ENCODE data around the gene PCK2. TPM values are rescaled to one million over a fixed set of nuclear protein-coding genes. Genes with fewer than 3 reads are reported as not detected.

The PCK2 gene
- total RNA-seq, 1 donor from 2014 or later, result 18.7 TPM

DNA sequence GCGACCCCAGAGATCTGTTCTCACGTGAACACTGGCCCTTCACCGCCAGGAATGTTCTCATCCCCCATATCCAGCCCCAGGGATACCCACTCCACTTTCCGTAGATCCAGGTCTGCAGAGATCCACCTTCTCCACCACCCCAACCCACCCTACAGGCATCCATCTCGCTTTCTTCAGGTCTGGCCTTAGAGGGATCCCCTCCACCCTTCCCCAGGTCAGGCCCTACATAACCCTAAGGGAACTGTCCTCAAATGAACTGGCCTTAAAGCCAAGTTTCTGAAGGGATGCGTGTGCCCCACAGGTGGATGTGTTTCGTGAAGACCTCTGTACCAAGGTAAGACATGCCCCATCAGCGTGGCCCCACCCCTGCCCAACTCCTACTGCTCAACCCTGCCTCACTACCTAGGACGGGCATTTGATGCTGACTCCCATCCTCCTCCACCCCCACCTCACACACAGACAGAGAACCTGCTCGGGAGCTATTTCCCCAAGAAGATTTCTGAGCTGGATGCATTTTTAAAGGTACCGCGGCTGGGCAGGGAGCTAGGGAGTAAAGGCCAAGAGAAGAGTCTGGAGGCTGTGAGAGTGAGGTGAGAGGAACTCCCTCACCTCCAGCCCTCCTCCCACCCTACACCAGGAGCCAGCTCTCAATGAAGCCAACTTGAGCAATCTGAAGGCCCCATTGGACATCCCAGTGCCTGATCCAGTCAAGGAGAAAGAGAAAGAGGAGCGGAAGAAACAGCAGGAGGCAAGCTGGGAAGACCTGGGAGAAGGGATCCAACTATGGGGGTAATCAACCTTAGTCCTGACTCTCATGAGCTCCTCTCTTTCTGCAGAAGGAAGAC, 42.8 kb downstream of the PCK2 start:
- peak overlapping the region; percentile 85 for H3K27ac ChIP-seq
- H3K9me3 ChIP-seq, result no peaks in the 10 kb centered on the region
- DNase-seq (ENCODE audit: extremely low spot score in 2 of 2), result no peak
- intact Hi-C loops (cut with DNase I), result no loop called here
- peak overlapping the region; percentile 68 to 100 for H3K4me3 ChIP-seq
- peaks cover 46% of the 10 kb centered on the region for H3K4me1 ChIP-seq
- H3K36me3 ChIP-seq, result peaks cover 0 to 22% of the 10 kb centered on the region in 2 donors
- TF ChIP-seq POLR2AphosphoS5 (IDR thresholded peaks at IDR 0.05; ENCODE audit: insufficient read depth in 1 of 2, low read depth in 1 of 2), result no peak
- TF ChIP-seq, protein P1, sequence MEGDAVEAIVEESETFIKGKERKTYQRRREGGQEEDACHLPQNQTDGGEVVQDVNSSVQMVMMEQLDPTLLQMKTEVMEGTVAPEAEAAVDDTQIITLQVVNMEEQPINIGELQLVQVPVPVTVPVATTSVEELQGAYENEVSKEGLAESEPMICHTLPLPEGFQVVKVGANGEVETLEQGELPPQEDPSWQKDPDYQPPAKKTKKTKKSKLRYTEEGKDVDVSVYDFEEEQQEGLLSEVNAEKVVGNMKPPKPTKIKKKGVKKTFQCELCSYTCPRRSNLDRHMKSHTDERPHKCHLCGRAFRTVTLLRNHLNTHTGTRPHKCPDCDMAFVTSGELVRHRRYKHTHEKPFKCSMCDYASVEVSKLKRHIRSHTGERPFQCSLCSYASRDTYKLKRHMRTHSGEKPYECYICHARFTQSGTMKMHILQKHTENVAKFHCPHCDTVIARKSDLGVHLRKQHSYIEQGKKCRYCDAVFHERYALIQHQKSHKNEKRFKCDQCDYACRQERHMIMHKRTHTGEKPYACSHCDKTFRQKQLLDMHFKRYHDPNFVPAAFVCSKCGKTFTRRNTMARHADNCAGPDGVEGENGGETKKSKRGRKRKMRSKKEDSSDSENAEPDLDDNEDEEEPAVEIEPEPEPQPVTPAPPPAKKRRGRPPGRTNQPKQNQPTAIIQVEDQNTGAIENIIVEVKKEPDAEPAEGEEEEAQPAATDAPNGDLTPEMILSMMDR (IDR thresholded peaks at IDR 0.05), result no peak
- no peak for TF ChIP-seq POLR2A (IDR thresholded peaks at IDR 0.05)
- no peaks in the 10 kb centered on the region for H3K27me3 ChIP-seq

DNA sequence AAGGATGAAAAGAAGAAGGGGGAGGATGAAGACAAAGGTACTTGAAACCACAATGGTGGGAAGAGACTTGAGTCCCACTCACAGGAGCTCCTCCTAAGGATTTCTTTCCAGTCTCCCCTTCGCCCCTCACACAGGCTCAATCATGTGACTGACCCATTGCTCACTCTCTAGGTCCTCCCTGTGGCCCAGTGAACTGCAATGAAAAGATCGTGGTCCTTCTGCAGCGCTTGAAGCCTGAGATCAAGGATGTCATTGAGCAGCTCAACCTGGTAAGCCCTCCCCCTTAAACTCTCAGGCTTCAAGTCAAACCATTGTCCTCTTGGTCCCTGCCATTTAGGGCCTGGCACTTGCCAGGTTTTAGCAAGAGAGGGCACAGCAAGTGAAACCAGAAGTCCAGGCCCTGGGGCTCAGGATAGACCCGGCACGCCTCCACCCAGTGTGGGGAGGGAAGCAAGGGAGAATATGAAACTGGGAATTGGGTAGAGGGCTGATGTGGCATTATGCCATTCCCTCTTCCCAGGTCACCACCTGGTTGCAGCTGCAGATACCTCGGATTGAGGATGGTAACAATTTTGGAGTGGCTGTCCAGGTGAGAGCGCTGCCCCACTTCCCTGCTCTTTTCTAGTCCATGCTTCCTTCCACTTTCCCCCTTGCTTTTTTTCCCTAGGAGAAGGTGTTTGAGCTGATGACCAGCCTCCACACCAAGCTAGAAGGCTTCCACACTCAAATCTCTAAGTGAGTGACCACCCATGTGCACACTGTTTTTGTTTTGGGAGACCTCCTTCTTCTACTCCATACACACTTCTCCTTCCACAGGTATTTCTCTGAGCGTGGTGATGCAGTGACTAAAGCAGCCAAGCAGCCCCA, 43.7 kb downstream of the PCK2 start:
- no peak for DNase-seq (ENCODE audit: extremely low spot score in 2 of 2)

DNA sequence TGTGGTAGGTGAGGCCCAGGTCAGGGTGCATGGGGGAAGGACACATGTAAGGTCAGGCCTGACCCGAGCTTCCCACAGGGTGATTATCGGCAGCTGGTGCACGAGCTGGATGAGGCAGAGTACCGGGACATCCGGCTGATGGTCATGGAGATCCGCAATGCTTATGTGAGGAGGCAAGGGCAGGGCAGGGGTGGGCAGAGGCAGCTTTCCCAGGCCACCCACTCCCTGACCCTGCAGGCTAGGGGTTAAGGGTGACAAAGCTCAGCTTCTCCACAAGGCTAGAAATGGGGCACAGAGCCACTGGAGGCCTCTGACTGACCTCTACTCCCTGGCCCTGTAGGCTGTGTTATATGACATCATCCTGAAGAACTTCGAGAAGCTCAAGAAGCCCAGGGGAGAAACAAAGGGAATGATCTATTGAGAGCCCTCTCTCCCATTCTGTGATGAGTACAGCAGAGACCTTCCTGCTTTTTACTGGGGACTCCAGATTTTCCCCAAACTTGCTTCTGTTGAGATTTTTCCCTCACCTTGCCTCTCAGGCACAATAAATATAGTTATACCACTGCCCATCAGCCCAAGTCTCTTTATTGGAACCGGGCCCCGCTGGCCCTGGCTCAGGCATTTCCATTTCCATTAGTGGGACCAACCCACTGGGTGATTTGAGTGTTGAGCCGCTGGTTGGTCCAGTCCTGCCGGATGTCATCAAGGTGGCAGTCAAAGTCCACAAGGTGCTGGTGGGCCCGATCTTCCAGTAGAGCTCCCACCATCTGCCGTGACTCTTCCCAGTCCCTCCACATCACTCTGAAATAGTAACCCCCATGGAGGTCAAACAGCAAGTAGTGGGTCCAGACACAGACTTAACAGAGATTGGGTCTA, 44.5 kb downstream of the PCK2 start:
- Histone ChIP-seq H3K4me1 (peaks cover 52% of the 10 kb centered on the region), H3K27ac (peak overlapping the region; percentile 16), H3K9me3 (no peaks in the 10 kb centered on the region), H3K27me3 (no peaks in the 10 kb centered on the region), H3K4me3 (no peak overlapping the region), H3K36me3 (peaks cover 0 to 22% of the 10 kb centered on the region in 2 donors)
- intact Hi-C loops (cut with DNase I), result no loop called here
- no peak for DNase-seq (ENCODE audit: extremely low spot score in 2 of 2)
- TF ChIP-seq, protein P1 (IDR thresholded peaks at IDR 0.05), result no peak
- TF ChIP-seq POLR2A (IDR thresholded peaks at IDR 0.05) (no peak), POLR2AphosphoS5 (IDR thresholded peaks at IDR 0.05; ENCODE audit: insufficient read depth in 1 of 2, low read depth in 1 of 2) (no peak)

More for the DNA sequence above, 43.7 kb downstream of the PCK2 start:
- H3K27me3 ChIP-seq, result no peaks in the 10 kb centered on the region
- H3K4me1 ChIP-seq, result peaks cover 52% of the 10 kb centered on the region
- H3K9me3 ChIP-seq, result no peaks in the 10 kb centered on the region
- peaks cover 0 to 22% of the 10 kb centered on the region in 2 donors for H3K36me3 ChIP-seq
- no peak overlapping the region for H3K4me3 ChIP-seq
- H3K27ac ChIP-seq, result peak overlapping the region; percentile 10
- TF ChIP-seq, protein P1 (IDR thresholded peaks at IDR 0.05), result no peak
- TF ChIP-seq POLR2AphosphoS5 (IDR thresholded peaks at IDR 0.05; ENCODE audit: insufficient read depth in 1 of 2, low read depth in 1 of 2) (no peak), POLR2A (IDR thresholded peaks at IDR 0.05) (no peak)
- intact Hi-C loops (cut with DNase I), result no loop called here

DNA sequence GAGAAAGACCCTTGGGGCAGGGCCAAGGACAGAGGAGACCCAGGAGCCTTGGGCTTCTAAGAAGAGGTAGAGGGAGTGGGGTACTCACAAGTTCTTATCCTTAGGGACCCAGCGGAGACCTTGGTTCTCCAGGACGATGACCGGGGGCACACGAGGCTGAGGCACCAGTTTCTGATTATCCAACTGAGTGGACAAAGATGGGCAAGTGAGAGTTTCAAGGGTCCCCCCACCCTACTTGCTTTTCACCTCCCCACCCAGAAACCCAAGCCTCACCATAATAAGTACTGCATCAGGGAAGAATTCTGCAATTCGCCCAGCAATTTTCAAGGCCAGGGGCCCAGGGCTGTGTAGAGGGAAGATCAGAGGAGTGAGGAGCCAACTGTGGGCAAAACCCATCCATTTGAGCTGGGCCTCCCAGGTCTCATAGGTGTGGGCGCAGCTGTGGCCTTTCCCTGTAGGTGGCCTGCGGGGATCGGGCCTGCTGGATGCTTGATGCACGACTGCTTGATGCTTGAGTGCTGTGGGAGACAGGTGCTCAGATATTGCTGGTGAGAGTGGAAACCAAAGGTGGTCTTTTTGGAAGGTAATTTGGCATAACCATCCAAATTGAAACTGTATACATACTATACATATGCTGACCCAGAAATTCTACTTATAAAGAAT, 45.3 kb downstream of the PCK2 start:
- Histone ChIP-seq H3K27me3 (no peaks in the 10 kb centered on the region), H3K36me3 (peaks cover 0 to 22% of the 10 kb centered on the region in 2 donors), H3K9me3 (no peaks in the 10 kb centered on the region), H3K4me1 (peaks cover 52% of the 10 kb centered on the region), H3K27ac (no peak overlapping the region), H3K4me3 (no peak overlapping the region)
- intact Hi-C loops (cut with DNase I), result no loop called here
- TF ChIP-seq, protein P1 (IDR thresholded peaks at IDR 0.05), result no peak
- TF ChIP-seq POLR2A (IDR thresholded peaks at IDR 0.05) (no peak), POLR2AphosphoS5 (IDR thresholded peaks at IDR 0.05; ENCODE audit: insufficient read depth in 1 of 2, low read depth in 1 of 2) (no peak)
- DNase-seq (ENCODE audit: extremely low spot score in 2 of 2), result no peak

Data from vagina (tissue), 2 donors.